CD14-positive monocyte (primary cell): ENCODE measurements around the gene SLC2A9. TPM values are rescaled to one million over a fixed set of nuclear protein-coding genes. Genes with fewer than 3 reads are reported as not detected.

Experiments
- DNase-seq, 3 donors: peaks; one replicate each; pipeline ENCODE4 v3.0.0-alpha.2; 2011 to 2022
- H2AFZ ChIP-seq: 2 replicates; pipeline ENCODE4 v1.6.0; 2012; ENCODE audit warnings: mild to moderate bottlenecking, low read depth, low read length, inconsistent platforms; ENCODE audit not compliant: insufficient read depth, poor library complexity, severe bottlenecking
- H3K27ac ChIP-seq, 2 donors: 1 replicate in 1 of 2; 2 replicates in 1 of 2; pipeline ENCODE4 v1.5.1; 2012 to 2013; ENCODE audit warnings: low read length in 2 of 2, control low read depth in 1 of 2, inconsistent platforms in 1 of 2, low read depth in 1 of 2, mild to moderate bottlenecking in 1 of 2
- H3K27me3 ChIP-seq, 2 donors: one replicate each; pipeline versions ENCODE4 v1.6.0 to v1.6.1; 2011 to 2013; ENCODE audit warnings: low read length in 2 of 2; ENCODE audit not compliant: control insufficient read depth in 2 of 2, insufficient read depth in 2 of 2
- H3K36me3 ChIP-seq, 2 donors: replicated peaks in 1 of 2; 1 replicate in 1 of 2; 2 replicates in 1 of 2; pipeline versions ENCODE4 v1.5.1 to v1.6.1; 2012 to 2013; ENCODE audit warnings: low read length in 2 of 2, control low read depth in 1 of 2, inconsistent platforms in 1 of 2, mild to moderate bottlenecking in 1 of 2; ENCODE audit not compliant: insufficient read depth in 2 of 2, control insufficient read depth in 1 of 2
- H3K4me1 ChIP-seq, 2 donors: 1 replicate in 1 of 2; 2 replicates in 1 of 2; pipeline versions ENCODE4 v1.5.1 to v1.6.1; 2012 to 2013; ENCODE audit warnings: low read length in 2 of 2, control low read depth in 1 of 2, inconsistent platforms in 1 of 2, mild to moderate bottlenecking in 1 of 2, moderate library complexity in 1 of 2; ENCODE audit not compliant: insufficient read depth in 2 of 2, control insufficient read depth in 1 of 2
- H3K4me2 ChIP-seq: replicated peaks from 2 replicates; pipeline ENCODE3; 2012; ENCODE audit warnings: low read length, moderate library complexity, mild to moderate bottlenecking; ENCODE audit not compliant: poor library complexity, severe bottlenecking; ENCODE audit errors: extremely low read depth
- H3K4me3 ChIP-seq, 3 experiments: fragments of 200-600 bp in 1 of 3; sonication (generic) in 1 of 3; replicated peaks in 1 of 3; 1 replicate in 2 of 3; 2 replicates in 1 of 3; pipeline ENCODE4 v1.5.1; 2011 to 2013; ENCODE audit warnings: low read length in 3 of 3, mild to moderate bottlenecking in 3 of 3, control low read depth in 2 of 3, low read depth in 2 of 3, inconsistent platforms in 1 of 3, moderate library complexity in 1 of 3
- H3K79me2 ChIP-seq: 2 replicates; pipeline ENCODE4 v1.6.0; 2012; ENCODE audit warnings: mild to moderate bottlenecking, control low read depth, inconsistent platforms, low read length, moderate library complexity; ENCODE audit not compliant: insufficient read depth
- H3K9ac ChIP-seq: 2 replicates; pipeline ENCODE4 v1.6.0; 2017; ENCODE audit warnings: low read length, mild to moderate bottlenecking; ENCODE audit not compliant: insufficient read depth, poor library complexity, severe bottlenecking
- H3K9me3 ChIP-seq, 2 donors: replicated peaks in 1 of 2; 1 replicate in 1 of 2; 2 replicates in 1 of 2; pipeline versions ENCODE4 v1.5.1 to v1.6.1; 2012 to 2013; ENCODE audit warnings: low read length in 2 of 2, control low read depth in 1 of 2; ENCODE audit not compliant: control insufficient read depth in 1 of 2, insufficient read depth in 1 of 2
- H4K20me1 ChIP-seq: 2 replicates; pipeline ENCODE4 v1.6.0; 2012; ENCODE audit warnings: mild to moderate bottlenecking, low read length, control low read depth, moderate library complexity; ENCODE audit not compliant: insufficient read depth
- H3K27ac Mint-ChIP-seq, 7 donors: one replicate each; pipeline ENCODE4 v1.8.0; 2020; ENCODE audit warnings: mild to moderate bottlenecking in 7 of 7, mixed read lengths in 7 of 7, moderate library complexity in 6 of 7, inconsistent platforms in 2 of 7
- H3K27me3 Mint-ChIP-seq, 3 donors: one replicate each; pipeline ENCODE4 v1.8.0; 2021 to 2022; ENCODE audit warnings: low read depth in 3 of 3, mild to moderate bottlenecking in 3 of 3, mixed read lengths in 3 of 3, moderate library complexity in 3 of 3, inconsistent platforms in 1 of 3
- H3K36me3 Mint-ChIP-seq, 2 donors: one replicate each; pipeline ENCODE4 v1.8.0; 2020; ENCODE audit warnings: mixed read lengths in 2 of 2, inconsistent platforms in 1 of 2, mild to moderate bottlenecking in 1 of 2
- H3K4me1 Mint-ChIP-seq: one replicate; pipeline ENCODE4 v1.8.0; 2020; ENCODE audit warnings: mild to moderate bottlenecking, mixed read lengths
- H3K4me3 Mint-ChIP-seq, 2 donors: one replicate each; pipeline ENCODE4 v1.8.0; 2020; ENCODE audit warnings: mild to moderate bottlenecking in 2 of 2, mixed read lengths in 2 of 2, moderate library complexity in 1 of 2
- H3K9me3 Mint-ChIP-seq, 7 donors: one replicate each; pipeline ENCODE4 v1.8.0; 2020 to 2022; ENCODE audit warnings: mixed read lengths in 7 of 7, mild to moderate bottlenecking in 6 of 7, moderate library complexity in 6 of 7, inconsistent platforms in 2 of 7
- WGBS: methylation state at CpG from one replicate; pipeline ENCODE4 v1.1.5; 2013; ENCODE audit warnings: missing lambda C conversion rate; ENCODE audit not compliant: insufficient coverage; 5-methylcytosine and 5-hydroxymethylcytosine counted together
- intact Hi-C, 2 donors: fragments of 100-400 bp; cut with micrococcal nuclease; formaldehyde crosslinking; loops; one replicate each; pipeline versions ENCODE4 v1.15.0 to v1.15.1; 2023
- polyA plus RNA-seq, 3 donors: library from polyadenylated mRNA; depleted of rRNA in 1 of 3; unstranded in 2 of 3; stranded (reverse) in 1 of 3; fragments of 300-500 nt in 2 of 3; fragments of >200 nt in 1 of 3; fragmentation: Illumina TruSeq in 2 of 3; gene quantifications; 1 replicate in 2 of 3; 2 replicates in 1 of 3; pipeline ENCODE4 v1.2.3, GENCODE V29; 2012 to 2021
- TF ChIP-seq, protein P1 (sequence below): fragments of 200-600 bp; IDR thresholded peaks from one replicate; pipeline ENCODE4 v1.8.0; 2022; ENCODE audit warnings: antibody characterized with exemption, mild to moderate bottlenecking

Gene SLC2A9
- polyA plus RNA-seq, 3 donors, result 27.3 to 38.6 (median 34.7) TPM

DNA sequence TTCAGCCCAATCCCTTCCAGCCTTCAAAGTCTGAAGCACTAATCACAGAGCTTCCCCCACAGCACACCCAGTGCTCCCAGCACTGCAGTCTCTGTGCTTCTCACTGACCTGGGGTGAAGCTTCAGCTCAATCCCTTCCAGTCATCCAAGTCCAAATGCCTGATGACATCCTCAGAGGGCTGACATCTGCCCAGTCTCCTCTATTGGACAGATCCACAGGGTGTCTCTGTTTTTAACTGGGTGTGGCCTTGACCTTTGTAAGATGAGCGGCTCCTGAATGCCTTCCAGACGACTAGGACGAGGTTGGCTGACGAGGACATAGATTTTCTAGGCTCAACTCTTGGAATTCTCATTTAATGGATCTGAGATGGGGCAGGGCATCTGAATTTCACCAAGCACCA lies 7.6 kb upstream of the SLC2A9 start:
- H3K27ac Mint-ChIP-seq, result peak overlapping the region in 1 of 7 donors; percentile 10

DNA sequence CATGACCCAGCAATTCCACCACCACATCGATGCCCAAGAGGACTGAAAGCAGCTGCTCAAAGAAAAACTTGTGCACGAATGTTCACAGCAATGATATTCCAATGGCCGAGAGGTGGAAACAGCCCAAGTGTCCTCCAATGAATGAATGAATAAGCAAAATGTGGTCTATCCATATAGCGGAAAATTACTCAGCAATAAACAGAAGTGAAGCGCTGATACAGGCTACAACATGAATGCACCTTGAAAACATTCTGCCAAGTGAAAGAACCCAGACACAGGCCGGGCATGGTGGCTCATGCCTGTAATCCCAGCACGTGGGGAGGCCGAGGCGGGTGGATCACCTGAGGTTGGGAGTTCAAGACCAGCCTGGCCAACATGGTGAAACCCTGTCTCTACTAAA lies 5.2 kb upstream of the SLC2A9 start:
- no peak overlapping the region for H2AFZ ChIP-seq
- H3K9ac ChIP-seq, result no peak overlapping the region
- no peak overlapping the region for H3K4me2 ChIP-seq
- peaks cover 46 to 50% of the 10 kb centered on the region in 2 donors for H3K4me1 ChIP-seq
- H3K79me2 ChIP-seq, result peaks cover under 1% of the 10 kb centered on the region
- no peak for DNase-seq
- WGBS, result 97% methylated on average over 8 of the region's 9 CpGs
- no peaks in the 10 kb centered on the region for H3K27me3 ChIP-seq
- peaks cover 0 to 3% (median 2%) of the 10 kb centered on the region in 3 donors for H3K27me3 Mint-ChIP-seq
- H4K20me1 ChIP-seq, result no peaks in the 10 kb centered on the region
- H3K9me3 ChIP-seq, result no peaks in the 10 kb centered on the region
- intact Hi-C loops, result no loop called here
- no peak overlapping the region for H3K4me3 ChIP-seq
- no peaks in the 10 kb centered on the region for H3K36me3 ChIP-seq
- no peak overlapping the region for H3K4me3 Mint-ChIP-seq
- no peak overlapping the region for H3K27ac Mint-ChIP-seq
- H3K36me3 Mint-ChIP-seq, result peaks cover 0 to 1% of the 10 kb centered on the region in 2 donors
- H3K4me1 Mint-ChIP-seq, result peaks cover 55% of the 10 kb centered on the region
- H3K9me3 Mint-ChIP-seq, result no peaks in the 10 kb centered on the region
- no peak overlapping the region for H3K27ac ChIP-seq
- TF ChIP-seq, protein P1, sequence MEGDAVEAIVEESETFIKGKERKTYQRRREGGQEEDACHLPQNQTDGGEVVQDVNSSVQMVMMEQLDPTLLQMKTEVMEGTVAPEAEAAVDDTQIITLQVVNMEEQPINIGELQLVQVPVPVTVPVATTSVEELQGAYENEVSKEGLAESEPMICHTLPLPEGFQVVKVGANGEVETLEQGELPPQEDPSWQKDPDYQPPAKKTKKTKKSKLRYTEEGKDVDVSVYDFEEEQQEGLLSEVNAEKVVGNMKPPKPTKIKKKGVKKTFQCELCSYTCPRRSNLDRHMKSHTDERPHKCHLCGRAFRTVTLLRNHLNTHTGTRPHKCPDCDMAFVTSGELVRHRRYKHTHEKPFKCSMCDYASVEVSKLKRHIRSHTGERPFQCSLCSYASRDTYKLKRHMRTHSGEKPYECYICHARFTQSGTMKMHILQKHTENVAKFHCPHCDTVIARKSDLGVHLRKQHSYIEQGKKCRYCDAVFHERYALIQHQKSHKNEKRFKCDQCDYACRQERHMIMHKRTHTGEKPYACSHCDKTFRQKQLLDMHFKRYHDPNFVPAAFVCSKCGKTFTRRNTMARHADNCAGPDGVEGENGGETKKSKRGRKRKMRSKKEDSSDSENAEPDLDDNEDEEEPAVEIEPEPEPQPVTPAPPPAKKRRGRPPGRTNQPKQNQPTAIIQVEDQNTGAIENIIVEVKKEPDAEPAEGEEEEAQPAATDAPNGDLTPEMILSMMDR, result no peak

More for the DNA sequence above, 7.6 kb upstream of the SLC2A9 start:
- Histone ChIP-seq H2AFZ (no peak overlapping the region), H4K20me1 (no peaks in the 10 kb centered on the region), H3K36me3 (no peaks in the 10 kb centered on the region), H3K4me3 (no peak overlapping the region), H3K79me2 (no peaks in the 10 kb centered on the region), H3K27me3 (no peaks in the 10 kb centered on the region), H3K9ac (no peak overlapping the region), H3K9me3 (no peaks in the 10 kb centered on the region), H3K27ac (no peak overlapping the region), H3K4me1 (peaks cover 46 to 50% of the 10 kb centered on the region in 2 donors), H3K4me2 (no peak overlapping the region)
- WGBS, result 88% methylated on average over 4 of the region's 4 CpGs
- Mint-ChIP-seq H3K4me3 (no peak overlapping the region), H3K27me3 (peaks cover 0 to 3% (median 2%) of the 10 kb centered on the region in 3 donors), H3K9me3 (no peaks in the 10 kb centered on the region), H3K36me3 (peaks cover 0 to 1% of the 10 kb centered on the region in 2 donors), H3K4me1 (peaks cover 55% of the 10 kb centered on the region)
- TF ChIP-seq, protein P1, result no peak
- intact Hi-C loops, result no loop called here
- DNase-seq, result no peak
